ENCODE data around the gene GBX2.
"Not testable (repeated sequence)": the region's sequence is repeated elsewhere in the genome, so short reads cannot be mapped to it uniquely, and the experiment has no call there.

Gene GBX2

DNA sequence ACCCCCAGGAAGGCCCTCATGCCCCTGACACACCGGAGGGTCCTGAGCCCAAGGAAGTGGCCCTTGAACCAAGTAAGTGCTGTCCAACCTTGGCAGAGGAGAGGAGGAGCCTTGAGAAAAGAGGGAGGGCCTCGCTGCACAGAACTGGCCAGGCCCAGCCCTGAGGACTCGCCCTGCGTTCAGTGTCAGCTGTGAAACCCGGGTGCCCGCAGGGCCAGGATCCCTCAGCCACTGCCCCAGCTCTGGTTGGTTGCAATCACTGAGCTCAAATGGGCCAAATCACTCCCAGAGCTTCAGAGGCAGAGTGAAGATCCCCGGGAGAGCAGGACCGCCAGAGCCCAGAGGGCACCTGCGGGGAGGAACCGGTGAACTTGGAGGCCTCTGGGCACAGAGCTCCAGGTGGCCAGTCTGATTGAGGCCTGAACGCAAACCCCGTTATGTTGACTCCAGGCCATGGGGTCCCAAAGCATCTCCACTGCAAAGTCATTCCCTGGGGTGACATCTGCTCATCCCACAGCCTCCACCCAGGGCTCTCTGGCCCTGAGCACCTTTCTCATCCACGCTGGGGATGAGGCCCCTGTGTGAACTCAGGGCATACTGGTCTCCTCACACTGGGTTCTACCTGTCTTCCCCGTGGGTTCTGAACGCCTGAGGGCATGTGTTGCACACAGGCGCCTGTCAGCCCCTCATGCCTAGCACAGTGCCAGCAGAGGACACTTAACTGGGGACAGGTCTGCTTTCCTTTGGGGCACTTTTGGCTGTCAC, 11.9 kb downstream of the GBX2 start:
- DNase-seq (ENCODE audit: low spot score), result no peak

DNA sequence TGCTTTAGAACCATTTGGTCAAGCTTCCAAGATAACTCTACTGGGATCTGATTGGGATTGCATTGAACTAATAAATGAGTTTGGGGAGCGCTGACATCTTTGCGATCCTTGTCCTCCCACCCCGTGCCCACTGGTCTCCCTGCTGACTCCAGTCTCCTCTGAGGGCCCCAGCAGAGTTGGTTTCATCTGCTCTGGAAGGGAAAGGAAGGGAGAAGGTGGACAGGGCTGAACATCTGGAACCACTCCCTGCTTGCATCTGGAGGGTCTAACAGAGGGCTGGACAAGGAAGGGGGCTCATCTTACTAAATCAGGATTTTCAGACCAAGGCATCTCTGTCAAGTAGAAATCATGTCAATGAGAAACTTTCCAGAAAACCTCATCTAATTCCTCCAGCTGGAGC, 12.8 kb downstream of the GBX2 start:
- no peak for DNase-seq (ENCODE audit: low spot score)

DNA sequence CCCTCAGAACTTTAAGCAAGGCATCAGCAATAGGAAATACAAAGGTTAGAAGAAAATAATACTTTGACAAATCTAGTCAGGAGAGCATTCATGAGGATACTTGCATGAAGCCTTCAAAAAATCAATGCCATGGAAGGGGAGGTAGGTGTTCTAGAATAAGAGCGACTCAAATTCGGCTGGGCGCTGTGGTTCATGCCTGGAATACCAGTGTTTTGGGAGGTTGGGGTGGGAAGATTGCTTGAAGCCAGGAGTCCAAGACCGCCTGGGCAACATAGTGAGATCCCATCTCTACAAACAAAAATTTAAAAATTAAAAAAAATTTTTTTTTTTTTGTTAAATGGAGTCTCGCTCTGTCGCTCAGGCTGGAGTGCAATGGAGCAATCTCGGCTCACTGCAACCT, 21.8 kb downstream of the GBX2 start:
- DNase-seq (ENCODE audit: low spot score), result no peak

DNA sequence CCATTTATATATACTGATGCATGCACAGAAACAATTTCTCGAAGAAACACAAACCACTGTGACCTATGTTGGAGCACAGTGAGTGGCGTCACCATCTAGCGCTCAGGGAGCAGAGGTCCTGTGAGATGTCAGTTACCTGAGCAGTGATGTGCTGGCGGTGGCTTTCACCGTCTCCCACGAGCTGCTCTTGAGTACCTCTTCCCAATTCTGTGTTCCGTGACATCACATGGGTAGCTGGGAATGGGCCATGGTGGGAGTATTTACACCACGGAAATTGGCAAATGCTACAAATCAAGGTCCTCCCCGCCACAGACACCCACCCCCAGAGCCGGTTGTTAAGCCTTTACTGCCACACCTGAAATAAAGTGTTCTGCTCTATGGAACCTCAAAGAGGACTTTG, 24.4 kb downstream of the GBX2 start:
- no peak for DNase-seq (ENCODE audit: low spot score)

DNA sequence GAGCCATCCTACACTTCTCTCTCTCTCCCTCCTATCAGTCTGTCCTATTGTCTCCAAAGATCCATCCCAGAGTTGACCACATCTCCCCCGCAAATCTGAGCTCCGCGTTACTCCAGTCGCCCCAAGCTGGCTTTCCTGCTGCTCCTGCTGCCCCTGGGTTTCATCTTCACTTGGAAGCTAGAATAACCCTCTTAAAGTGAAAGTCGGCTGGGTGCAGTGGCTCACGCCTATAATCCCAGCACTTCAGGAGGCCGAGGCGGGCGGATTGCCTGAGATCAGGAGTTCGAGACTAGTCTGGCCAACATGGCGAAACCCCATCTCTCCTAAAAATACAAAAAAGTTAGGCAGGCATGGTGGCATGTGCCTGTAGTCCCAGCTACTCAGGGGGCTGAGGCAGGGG, 26.6 kb downstream of the GBX2 start:
- DNase-seq (ENCODE audit: low spot score), result not testable (repeated sequence)

DNA sequence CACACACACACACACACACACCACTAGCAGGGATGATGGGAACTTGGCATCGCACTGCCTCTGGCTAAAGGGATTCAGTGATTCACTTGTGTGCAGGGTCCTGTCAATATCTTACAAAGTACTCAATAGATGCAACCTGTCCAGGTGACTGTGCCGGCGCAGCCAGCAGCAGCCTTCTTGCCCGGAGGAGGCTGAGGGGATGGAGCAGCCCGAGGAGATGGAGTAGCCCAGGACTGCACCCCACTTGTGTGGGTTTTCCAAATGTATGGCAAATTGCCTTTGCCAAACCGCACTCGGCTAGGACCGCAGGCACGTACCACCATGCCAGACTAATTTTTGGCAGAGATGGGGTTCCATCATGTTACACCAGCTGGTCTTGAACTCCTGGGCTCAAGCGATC, 31.1 kb downstream of the GBX2 start:
- no peak for DNase-seq (ENCODE audit: low spot score)

DNA sequence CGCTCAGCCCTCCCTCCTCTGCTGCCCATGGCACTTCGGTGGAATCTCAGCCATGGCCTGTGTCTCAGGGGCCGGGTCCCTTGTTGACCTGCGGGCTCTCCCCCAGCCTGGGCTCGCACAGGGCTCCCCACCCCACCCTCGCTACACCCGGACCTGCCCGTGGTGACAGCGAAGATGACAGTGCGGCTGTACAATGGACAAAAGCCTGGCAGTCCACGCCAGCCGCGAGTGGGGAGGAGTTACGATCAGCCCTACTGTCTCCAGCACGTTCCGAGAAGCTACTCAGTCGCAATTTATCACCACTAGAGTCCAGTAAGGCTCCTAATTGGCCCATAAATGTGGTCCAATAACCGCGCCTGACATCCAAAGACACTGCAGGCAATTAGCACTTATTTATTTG, 31.6 kb downstream of the GBX2 start:
- DNase-seq (ENCODE audit: low spot score), result no peak

DNA sequence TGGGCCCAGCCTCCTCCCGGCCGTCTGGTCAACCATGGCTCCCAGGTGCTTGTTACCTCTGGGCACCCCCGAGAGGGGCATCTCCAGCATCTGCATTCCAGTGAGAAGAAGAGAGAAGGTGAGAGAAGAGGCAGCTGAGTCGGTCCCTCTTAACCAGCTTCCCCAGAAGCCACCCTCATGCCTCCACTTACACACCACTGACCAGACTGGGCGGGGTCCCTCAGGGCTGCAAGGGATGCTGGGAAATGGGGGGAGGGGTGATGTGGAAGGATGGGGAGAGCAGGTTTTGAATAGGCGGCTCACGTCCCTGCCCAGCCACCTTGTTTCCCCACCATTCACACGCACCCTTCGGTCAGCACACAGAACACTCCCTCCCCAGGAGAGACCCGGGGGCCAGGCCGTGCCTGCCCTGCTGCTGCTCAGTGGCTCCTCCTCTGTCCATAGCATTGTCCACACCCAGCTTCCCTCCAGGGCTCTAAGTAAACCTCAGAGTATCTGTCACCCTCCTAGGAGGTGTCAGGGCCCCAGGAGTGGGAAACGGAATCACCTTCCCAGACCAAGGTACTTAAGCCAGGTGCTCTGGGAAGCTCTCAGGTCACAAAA, 34.7 kb downstream of the GBX2 start:
- no peak for DNase-seq (ENCODE audit: low spot score)

DNA sequence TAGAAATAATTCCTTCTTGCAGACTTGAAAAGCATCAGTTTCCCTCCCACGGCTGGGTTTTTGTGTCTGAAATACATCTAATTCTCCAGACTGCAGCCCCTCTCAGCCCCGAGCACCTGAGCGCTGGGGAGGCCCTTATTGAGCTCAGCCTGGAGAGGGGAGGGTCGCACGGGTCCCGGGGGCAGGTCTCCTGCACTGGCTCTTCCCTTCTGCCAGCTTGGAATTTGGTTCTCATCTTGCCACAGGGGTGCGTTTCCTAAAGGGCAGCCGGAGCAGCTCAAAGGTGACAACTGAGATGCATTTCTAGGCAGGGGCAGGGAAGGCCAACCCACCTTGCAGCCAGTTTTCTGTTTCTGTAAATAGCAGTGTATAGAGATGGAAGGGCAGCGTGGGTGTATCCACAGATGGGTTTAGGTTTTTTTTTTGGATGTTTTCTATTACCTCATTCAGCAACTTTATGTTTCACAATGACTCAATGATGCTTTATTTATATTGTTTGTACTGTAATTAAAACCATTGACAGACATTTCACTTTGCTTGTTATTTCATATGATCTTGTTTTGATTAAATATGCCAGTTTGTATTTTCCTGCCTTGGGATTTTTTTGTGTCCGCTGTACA, 37.0 kb downstream of the GBX2 start:
- no peak for DNase-seq (ENCODE audit: low spot score)

DNA sequence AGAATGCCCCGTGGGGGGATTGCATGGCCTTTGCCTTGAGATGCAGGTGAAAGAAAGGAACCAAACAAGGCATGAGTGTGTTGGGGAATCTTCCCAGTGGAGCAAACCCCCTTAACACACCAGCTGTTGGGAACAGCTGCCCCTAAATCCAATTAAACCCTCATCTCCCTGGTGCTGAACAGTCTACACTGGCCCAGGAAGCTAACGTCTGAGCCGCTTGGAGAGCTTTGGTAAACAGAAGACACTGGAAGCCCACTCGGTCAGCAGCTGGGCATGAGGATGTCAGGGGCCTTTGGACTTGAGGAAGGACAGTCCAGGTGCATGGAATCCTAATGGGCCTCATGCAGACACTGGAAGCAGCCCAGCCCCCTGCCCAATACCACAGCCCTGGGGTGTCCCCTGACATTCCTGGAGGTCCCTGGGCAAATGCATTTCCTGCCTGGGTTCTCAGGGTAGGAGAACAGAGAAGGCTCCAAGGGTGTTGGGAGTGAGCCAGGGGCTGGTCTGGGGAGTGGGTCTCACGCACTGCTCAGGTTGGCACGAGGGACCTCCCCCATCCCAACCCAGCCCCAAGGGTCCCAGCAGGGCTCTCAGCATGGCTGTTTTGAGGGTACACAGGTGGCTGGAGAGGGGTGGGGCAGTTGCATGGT, 37.7 kb downstream of the GBX2 start:
- DNase-seq (ENCODE audit: low spot score), result no peak

DNA sequence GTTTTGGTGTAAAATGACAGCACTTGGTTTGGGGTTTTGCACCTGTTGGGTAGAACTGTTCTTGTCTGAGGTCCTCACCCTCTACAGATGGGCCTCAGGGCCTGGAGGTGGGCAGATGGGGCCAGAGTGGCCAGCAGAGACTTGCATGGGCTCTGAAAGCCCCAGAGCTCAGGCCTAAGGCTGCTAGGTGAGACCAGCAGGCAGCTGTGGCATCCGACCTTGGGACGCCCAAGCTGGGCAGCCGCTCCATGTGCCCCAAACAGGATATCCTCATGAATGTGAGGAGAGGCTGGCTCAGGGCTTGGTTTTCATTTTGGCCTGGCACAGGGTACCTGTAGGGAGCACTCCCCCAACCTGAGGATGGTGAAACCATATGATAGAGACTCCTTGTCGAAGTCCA, 38.3 kb downstream of the GBX2 start:
- DNase-seq (ENCODE audit: low spot score), result no peak

DNA sequence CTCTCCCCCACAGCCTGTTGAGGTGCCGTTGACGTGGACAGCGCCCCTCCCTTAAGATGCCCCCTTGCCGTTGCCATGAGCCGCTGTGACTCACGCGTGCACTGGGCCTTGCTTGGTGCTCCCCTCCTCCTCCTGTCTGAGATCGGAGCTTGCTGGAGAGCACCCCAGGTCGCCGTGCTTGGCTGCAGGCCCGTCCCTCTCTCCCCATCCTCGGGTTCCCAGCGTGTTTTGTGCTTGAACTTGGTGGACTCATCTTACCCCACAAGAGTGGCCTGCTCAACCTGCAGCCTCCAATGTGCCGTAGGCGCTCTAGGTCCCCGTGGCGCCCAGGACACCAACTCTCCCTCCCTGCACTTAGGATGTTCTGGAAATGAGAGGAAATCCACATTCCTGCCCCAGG, 39.9 kb downstream of the GBX2 start:
- DNase-seq (ENCODE audit: low spot score), result no peak

DNA sequence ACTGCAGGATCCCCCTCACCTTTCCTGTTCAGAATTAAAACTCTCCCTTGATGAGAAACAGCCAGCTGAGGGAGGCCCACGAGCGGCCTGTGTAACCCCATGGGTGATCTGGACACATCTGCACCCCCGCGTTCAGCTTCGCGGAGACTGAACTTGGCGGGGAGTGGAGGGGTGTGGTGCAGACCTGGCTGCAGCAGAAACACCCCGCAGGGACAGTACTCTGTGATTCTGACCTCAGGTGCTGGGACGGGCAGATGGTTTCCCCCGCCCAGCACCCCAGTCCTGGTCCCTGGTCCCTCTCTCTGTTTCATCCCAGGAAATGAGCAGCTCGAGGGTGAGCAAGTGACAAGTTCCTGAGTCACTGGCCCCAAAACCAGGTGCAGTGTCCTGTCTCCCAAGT, 41.2 kb downstream of the GBX2 start:
- no peak for DNase-seq (ENCODE audit: low spot score)

DNA sequence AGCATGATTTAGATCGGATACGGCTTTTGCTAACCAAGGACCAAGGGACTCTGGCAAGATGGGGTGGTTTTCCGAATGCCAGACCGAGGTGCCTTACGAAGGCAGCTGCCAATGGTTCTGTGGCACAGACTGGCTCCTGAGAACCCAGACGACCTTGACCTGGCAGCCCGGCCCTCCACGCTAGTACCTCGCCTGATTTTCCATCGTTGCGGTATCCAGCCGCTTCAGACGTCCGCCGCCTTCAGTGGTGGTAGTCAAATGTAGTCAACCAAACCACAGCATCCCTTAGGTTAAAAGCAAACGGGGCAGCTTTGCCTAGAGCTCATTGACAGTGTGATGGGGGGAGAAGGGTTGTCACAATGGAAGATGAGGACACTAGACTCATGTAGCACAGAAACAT, 42.6 kb downstream of the GBX2 start:
- no peak for DNase-seq (ENCODE audit: low spot score)

DNA sequence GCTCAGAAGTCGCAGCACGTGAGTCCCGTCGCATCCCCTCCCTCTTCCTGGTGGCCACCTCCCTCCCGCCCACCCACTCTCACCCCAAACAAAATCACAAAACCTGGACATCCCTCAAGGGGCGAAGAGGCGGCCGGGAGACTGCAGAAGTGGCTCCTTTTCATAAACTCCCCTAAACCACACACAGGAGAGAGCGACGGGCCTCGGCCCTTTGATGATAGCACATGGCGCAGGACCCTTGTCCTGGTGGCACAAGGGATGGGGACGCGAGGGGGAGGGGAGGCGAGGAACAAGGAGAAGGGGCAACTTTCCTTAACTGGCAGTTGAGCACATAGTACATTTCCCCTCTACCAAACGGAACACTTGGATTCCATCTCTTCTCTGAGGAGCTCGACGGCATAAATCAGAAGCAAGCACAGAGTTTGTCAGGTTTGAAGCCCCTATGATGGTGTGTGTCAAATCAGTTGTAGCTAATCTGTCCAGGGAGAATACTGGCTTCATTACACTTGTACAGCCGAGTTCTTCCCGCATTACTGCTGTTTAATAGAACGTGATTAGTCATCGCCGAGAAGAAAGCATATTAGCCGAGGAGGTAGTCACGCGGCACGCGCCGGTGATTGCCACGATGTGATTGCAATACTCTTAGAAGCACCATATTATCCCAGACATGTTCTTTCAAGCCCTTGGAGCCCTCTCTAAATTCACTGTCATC, 43.8 kb downstream of the GBX2 start:
- no peak for DNase-seq (ENCODE audit: low spot score)

DNA sequence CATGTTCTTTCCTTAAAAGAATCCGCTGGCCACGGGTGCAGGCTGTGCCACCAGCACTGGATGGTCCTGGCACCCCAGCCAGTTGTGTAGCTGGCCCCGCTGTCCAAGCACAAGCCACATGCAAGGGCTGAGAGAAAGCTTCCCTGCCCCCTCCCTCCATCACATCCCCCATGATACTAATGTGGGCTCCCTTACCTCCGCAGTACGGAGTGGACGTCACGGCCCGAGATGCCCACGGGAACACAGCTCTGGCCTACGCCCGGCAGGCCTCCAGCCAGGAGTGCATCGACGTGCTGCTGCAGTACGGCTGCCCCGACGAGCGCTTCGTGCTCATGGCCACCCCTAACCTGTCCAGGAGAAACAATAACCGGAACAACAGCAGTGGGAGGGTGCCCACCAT, 44.5 kb downstream of the GBX2 start:
- DNase-seq (ENCODE audit: low spot score), result no peak

DNA sequence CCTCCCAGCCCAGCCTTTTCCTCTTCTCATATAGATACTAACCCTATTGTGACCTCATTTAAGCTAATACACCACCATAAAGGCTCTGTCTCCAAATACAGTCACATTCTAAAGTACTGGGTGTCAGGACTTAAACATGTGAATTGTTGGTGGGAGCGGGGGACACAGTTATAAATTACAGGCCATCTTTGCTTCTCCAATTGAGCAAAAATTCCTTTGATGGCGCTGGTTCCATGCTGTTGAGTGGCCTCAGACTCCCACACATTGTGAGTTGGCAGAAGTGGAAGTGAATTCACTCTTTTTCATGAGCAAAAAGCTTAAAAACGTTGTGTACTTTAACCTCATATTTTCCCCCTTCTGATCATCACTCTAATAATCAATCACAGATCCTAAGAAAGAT, 46.0 kb downstream of the GBX2 start:
- DNase-seq (ENCODE audit: low spot score), result no peak

DNA sequence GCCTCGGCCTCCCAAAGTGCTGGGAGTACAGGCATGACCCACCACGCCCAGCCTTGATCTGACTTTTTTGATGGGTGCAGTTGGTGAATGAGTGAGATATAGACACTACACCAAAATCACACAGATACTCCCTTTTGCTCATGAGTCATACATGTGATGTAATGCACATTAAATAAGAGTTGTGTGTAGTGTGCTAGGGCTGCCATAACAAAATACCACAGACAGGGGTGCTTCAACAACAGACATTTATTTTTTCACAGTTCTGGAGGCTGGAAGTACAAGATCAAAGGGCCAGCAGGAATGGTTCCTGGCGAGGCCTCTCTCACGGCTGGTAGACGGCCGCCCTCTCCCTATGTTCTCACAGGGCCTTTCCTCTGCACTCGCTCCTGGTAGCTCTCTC, 46.6 kb downstream of the GBX2 start:
- no peak for DNase-seq (ENCODE audit: low spot score)

DNA sequence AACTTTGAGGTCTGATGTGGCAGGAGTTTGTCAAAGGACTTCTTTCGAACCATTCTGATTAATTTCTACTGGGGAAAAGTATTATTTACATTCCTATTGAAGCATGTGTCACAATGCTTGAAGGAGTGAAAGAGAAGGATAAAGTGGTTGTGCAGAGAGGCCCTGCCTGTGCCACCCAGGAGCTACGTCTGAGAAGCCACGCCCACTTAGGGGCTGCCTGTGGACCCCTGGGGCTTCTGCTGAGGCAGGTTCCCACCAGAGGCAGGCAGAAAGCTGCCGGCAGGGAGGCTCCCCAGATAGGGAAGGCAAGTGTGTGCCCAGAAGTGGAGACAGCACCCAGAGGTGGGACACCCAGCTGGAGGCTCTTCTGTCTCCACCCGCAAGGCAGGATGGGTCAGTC, 47.4 kb downstream of the GBX2 start:
- no peak for DNase-seq (ENCODE audit: low spot score)

DNA sequence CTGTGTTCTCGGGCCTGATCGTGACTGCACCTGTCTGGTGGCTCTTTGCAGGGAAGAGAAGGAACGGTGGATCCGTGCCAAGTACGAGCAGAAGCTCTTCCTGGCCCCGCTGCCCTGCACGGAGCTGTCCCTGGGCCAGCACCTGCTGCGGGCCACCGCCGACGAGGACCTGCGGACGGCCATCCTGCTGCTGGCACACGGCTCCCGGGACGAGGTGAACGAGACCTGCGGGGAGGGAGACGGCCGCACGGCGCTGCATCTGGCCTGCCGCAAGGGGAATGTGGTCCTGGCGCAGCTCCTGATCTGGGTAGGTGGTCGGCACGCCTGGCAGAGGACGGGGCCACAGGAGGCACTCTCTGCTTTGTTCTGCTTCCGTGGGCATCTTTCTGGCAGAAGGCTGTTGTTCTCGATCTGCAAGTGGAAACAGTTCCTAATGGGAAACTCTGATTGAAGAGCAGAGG, 48.0 kb downstream of the GBX2 start:
- DNase-seq (ENCODE audit: low spot score), result no peak

DNA sequence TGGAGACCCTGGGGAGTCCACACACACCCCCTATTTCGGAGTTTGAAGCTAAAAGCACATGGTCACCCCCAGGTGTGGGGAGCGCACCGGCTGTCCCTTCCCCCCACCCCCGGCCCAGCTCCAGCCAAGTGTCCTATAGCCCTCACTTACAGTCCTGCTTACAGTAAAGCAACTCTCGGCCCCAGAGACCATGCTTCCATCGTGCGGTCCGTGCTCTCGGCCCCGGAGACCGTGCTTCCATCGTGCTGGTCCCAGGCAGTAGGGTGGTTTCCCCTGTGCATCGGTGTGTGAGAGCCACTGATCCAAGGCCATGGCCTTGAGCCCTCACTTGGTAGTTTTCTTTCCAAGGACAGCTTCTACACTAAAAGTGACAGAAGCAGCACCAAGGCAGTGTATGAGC, 48.7 kb downstream of the GBX2 start:
- no peak for DNase-seq (ENCODE audit: low spot score)

DNA sequence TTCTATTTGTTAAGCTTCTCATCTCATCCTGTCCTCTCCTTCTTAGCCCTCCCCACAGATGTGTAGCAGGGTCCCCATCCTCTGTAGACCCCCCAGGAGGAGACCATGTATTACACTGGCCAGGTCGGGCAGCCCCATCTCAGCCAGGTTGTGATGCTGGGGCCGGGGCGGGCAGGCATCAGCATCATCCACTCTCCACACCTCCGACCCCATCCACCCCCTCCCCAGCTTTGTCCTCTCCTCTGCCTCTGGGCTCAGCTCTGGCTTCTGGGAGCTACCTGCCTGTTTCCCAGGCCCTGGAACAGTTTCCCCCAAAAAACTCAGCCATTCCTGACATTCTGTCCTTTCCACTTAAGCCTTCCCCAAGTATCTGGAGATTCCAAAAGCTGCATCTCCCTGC, 49.2 kb downstream of the GBX2 start:
- DNase-seq (ENCODE audit: low spot score), result no peak

DNA sequence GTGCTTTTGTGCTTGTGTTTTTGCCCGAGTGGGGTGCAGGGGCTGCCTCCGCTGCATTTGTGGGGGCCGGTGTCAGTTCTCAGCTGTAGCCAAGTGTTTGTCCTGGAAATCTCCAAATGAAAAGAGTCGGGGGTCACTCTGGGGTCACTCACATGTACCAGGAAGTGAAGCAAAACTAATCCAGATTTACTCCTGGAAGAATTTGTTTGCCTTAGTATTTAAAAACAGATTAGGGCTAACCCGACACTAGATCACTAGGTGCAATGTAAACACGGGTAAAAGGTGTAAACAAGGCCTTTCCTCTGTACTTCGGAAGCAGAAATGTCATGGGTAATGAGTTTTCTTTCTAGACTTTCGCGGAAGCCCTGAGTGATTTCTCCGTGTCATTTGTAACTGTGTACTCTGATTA, 50.3 kb downstream of the GBX2 start:
- DNase-seq (ENCODE audit: low spot score), result no peak

All from GM03348 (cell line).